Suprapubic skin (tissue), 4 donors: ENCODE measurements around the gene CFAP52. TPM values are rescaled to one million over a fixed set of nuclear protein-coding genes. Genes with fewer than 3 reads are reported as not detected.

Source experiments
- DNase-seq, 2 donors: peaks; one replicate each; pipeline ENCODE4 v3.0.0-alpha.2; 2019; ENCODE audit warnings: low spot score in 2 of 2
- H3K27ac ChIP-seq: fragments of 200-600 bp; sonication (generic); one replicate; pipeline ENCODE4 v1.5.1; 2019
- H3K27me3 ChIP-seq: fragments of 200-600 bp; sonication (generic); one replicate; pipeline ENCODE4 v1.5.1; 2019
- H3K36me3 ChIP-seq: fragments of 200-600 bp; sonication (generic); one replicate; pipeline ENCODE4 v1.5.1; 2019
- H3K4me1 ChIP-seq: fragments of 200-600 bp; sonication (generic); one replicate; pipeline ENCODE4 v1.5.1; 2019
- H3K4me3 ChIP-seq: fragments of 200-600 bp; sonication (generic); one replicate; pipeline ENCODE4 v1.5.1; 2019; ENCODE audit warnings: mild to moderate bottlenecking
- H3K9me3 ChIP-seq: fragments of 200-600 bp; sonication (generic); one replicate; pipeline ENCODE4 v1.5.1; 2019
- CTCF ChIP-seq, 2 donors: fragments of 200-600 bp in 1 of 2; fragments of 450-650 bp in 1 of 2; sonication (generic) in 1 of 2; IDR thresholded peaks; one replicate each; pipeline ENCODE4 v1.5.1; 2016 to 2019; ENCODE audit warnings: antibody characterized with exemption in 2 of 2, mild to moderate bottlenecking in 1 of 2, moderate library complexity in 1 of 2
- EP300 ChIP-seq: sonication (generic); formaldehyde crosslinking; IDR thresholded peaks from one replicate; pipeline ENCODE4 v1.6.1; 2017; ENCODE audit warnings: antibody characterized with exemption
- POLR2A ChIP-seq, 2 donors: fragments of 450-650 bp; IDR thresholded peaks; one replicate each; pipeline ENCODE4 v1.6.1; 2017; ENCODE audit warnings: antibody characterized with exemption in 2 of 2, mild to moderate bottlenecking in 2 of 2, moderate library complexity in 2 of 2
- POLR2AphosphoS5 ChIP-seq, 3 donors: sonication (generic); formaldehyde crosslinking; IDR thresholded peaks; one replicate each; pipeline ENCODE4 v1.6.1; 2017; ENCODE audit warnings: antibody characterized with exemption in 3 of 3
- WGBS: methylation state at CpG from one replicate; pipeline ENCODE4 v1.1.5; 2018; 5-methylcytosine and 5-hydroxymethylcytosine counted together
- total RNA-seq, 4 donors: library from RNA; depleted of rRNA; stranded (reverse); fragments of >200 nt; gene quantifications; one replicate each; pipeline ENCODE4 v1.1.0, GENCODE V29; 2016

The CFAP52 gene
- total RNA-seq, 4 donors from 2014 or later = not detected

GRCh38 chr17:9532715-9533114 lies 43.7 kb upstream of the CFAP52 start:
- H3K9me3 ChIP-seq = no peaks in the 10 kb centered on the region
- no peaks in the 10 kb centered on the region for H3K27me3 ChIP-seq
- no peak overlapping the region for H3K4me3 ChIP-seq
- no peak for TF ChIP-seq POLR2A (IDR thresholded peaks at IDR 0.05)
- TF ChIP-seq CTCF (IDR thresholded peaks at IDR 0.05) = no peak
- TF ChIP-seq POLR2AphosphoS5 (IDR thresholded peaks at IDR 0.05) = no peak
- TF ChIP-seq EP300 = no peak
- H3K27ac ChIP-seq = no peak overlapping the region
- DNase-seq = no peak
- 97% methylated on average over 3 of the region's 3 CpGs for WGBS
- no peaks in the 10 kb centered on the region for H3K4me1 ChIP-seq
- H3K36me3 ChIP-seq = no peaks in the 10 kb centered on the region

- Histone ChIP-seq H3K9me3 (no peaks in the 10 kb centered on the region), H3K27me3 (no peaks in the 10 kb centered on the region), H3K36me3 (no peaks in the 10 kb centered on the region), H3K27ac (no peak overlapping the region), H3K4me3 (no peak overlapping the region), H3K4me1 (no peaks in the 10 kb centered on the region)
- TF ChIP-seq EP300 (no peak), POLR2A (IDR thresholded peaks at IDR 0.05) (no peak), POLR2AphosphoS5 (IDR thresholded peaks at IDR 0.05) (no peak), CTCF (IDR thresholded peaks at IDR 0.05) (no peak)
- DNase-seq = no peak
- 94% methylated on average over 4 of the region's 4 CpGs for WGBS
These were observed 43.0 kb upstream of the CFAP52 start for GRCh38 chr17:9533441-9533840.

GRCh38 chr17:9536061-9536460 lies 40.4 kb upstream of the CFAP52 start:
- Histone ChIP-seq H3K36me3 (no peaks in the 10 kb centered on the region), H3K27ac (no peak overlapping the region), H3K27me3 (no peaks in the 10 kb centered on the region), H3K4me3 (no peak overlapping the region), H3K4me1 (no peaks in the 10 kb centered on the region), H3K9me3 (no peaks in the 10 kb centered on the region)
- no peak for DNase-seq
- TF ChIP-seq POLR2A (IDR thresholded peaks at IDR 0.05) = no peak
- 81% methylated on average over 8 of the region's 8 CpGs for WGBS

GRCh38 chr17:9537177-9537776 lies 39.2 kb upstream of the CFAP52 start:
- WGBS = 98% methylated on average over 12 of the region's 12 CpGs
- no peaks in the 10 kb centered on the region for H3K4me1 ChIP-seq
- H3K36me3 ChIP-seq = no peaks in the 10 kb centered on the region
- no peaks in the 10 kb centered on the region for H3K27me3 ChIP-seq
- DNase-seq = no peak
- no peak for TF ChIP-seq POLR2AphosphoS5 (IDR thresholded peaks at IDR 0.05)
- TF ChIP-seq EP300 = no peak
- no peak for TF ChIP-seq CTCF (IDR thresholded peaks at IDR 0.05)
- no peak for TF ChIP-seq POLR2A (IDR thresholded peaks at IDR 0.05)
- H3K4me3 ChIP-seq = no peak overlapping the region
- H3K27ac ChIP-seq = no peak overlapping the region
- H3K9me3 ChIP-seq = no peaks in the 10 kb centered on the region

- DNase-seq = no peak
- H3K27me3 ChIP-seq = no peaks in the 10 kb centered on the region
- no peaks in the 10 kb centered on the region for H3K36me3 ChIP-seq
- H3K9me3 ChIP-seq = no peaks in the 10 kb centered on the region
- H3K4me1 ChIP-seq = no peaks in the 10 kb centered on the region
- no peak overlapping the region for H3K27ac ChIP-seq
- WGBS = 88% methylated on average over 4 of the region's 4 CpGs
- no peak overlapping the region for H3K4me3 ChIP-seq
- no peak for TF ChIP-seq POLR2A (IDR thresholded peaks at IDR 0.05)
These were observed 37.8 kb upstream of the CFAP52 start for GRCh38 chr17:9538626-9539025.

GRCh38 chr17:9541718-9542117 lies 34.7 kb upstream of the CFAP52 start:
- no peak overlapping the region for H3K27ac ChIP-seq
- H3K36me3 ChIP-seq = peaks cover 9% of the 10 kb centered on the region
- H3K4me3 ChIP-seq = no peak overlapping the region
- no peak for DNase-seq
- H3K9me3 ChIP-seq = no peaks in the 10 kb centered on the region
- TF ChIP-seq POLR2A (IDR thresholded peaks at IDR 0.05) (no peak), EP300 (no peak), CTCF (IDR thresholded peaks at IDR 0.05) (no peak), POLR2AphosphoS5 (IDR thresholded peaks at IDR 0.05) (no peak)
- no peaks in the 10 kb centered on the region for H3K27me3 ChIP-seq
- no peaks in the 10 kb centered on the region for H3K4me1 ChIP-seq
- 95% methylated on average over 4 of the region's 4 CpGs for WGBS
